B cell (primary cell): ENCODE results near the gene HSPA1A. TPM values are rescaled to one million over a fixed set of nuclear protein-coding genes. Genes with fewer than 3 reads are reported as not detected.

Experiments
- ATAC-seq: fragments of 200-7000 bp; cut with Tn5 transposase; one replicate; pipeline ENCODE4 v1.10.0; 2021; ENCODE audit warnings: low read depth, mild to moderate bottlenecking, moderate number of reproducible peaks, moderate library complexity
- CTCF ChIA-PET: fragments of 350-600 bp; sonication (Branson Sonifier 250); formaldehyde crosslinking; loops from one replicate; lab custom pipeline; 2021; ENCODE audit warnings: antibody characterized with exemption, inconsistent platforms; lab: Charles Lee
- POLR2A ChIA-PET: fragments of 350-600 bp; sonication (Branson Sonifier 250); formaldehyde crosslinking; loops from one replicate; lab custom pipeline; 2021; ENCODE audit warnings: antibody characterized with exemption; lab: Charles Lee
- DNase-seq: peaks from one replicate; pipeline ENCODE4 v3.0.0; 2013
- H2AFZ ChIP-seq: 2 replicates; pipeline ENCODE4 v1.6.1; 2012; ENCODE audit warnings: mild to moderate bottlenecking, low read depth, low read length; ENCODE audit not compliant: insufficient read depth, poor library complexity, severe bottlenecking
- H3K27ac ChIP-seq, 2 donors: 1 replicate in 1 of 2; 2 replicates in 1 of 2; pipeline ENCODE4 v1.5.1; 2012 to 2013; ENCODE audit warnings: low read length in 2 of 2, mild to moderate bottlenecking in 2 of 2, moderate library complexity in 1 of 2
- H3K27me3 ChIP-seq, 4 experiments: fragments of 200-600 bp in 1 of 4; sonication (generic) in 1 of 4; replicated peaks in 1 of 4; 1 replicate in 2 of 4; 2 replicates in 2 of 4; pipeline versions ENCODE4 v1.6.1 to v1.7.0; 2013 to 2016; ENCODE audit warnings: low read length in 3 of 4, mild to moderate bottlenecking in 2 of 4, mixed read lengths in 1 of 4, moderate library complexity in 1 of 4; ENCODE audit not compliant: insufficient read depth in 4 of 4, control insufficient read depth in 3 of 4; ENCODE audit errors: control extremely low read depth in 1 of 4
- H3K36me3 ChIP-seq, 2 experiments: replicated peaks in 1 of 2; 1 replicate in 1 of 2; 2 replicates in 1 of 2; pipeline versions ENCODE4 v1.6.1 to v1.7.1; 2013; ENCODE audit warnings: low read length in 1 of 2; ENCODE audit not compliant: insufficient read depth in 2 of 2, control insufficient read depth in 1 of 2; ENCODE audit errors: control extremely low read depth in 1 of 2, extremely low read depth in 1 of 2
- H3K4me1 ChIP-seq, 2 donors: fragments of 200-600 bp in 1 of 2; sonication (generic) in 1 of 2; 1 replicate in 1 of 2; 2 replicates in 1 of 2; pipeline versions ENCODE4 v1.5.1 to v1.6.1; 2013 to 2017; ENCODE audit warnings: low read length in 2 of 2; ENCODE audit not compliant: control insufficient read depth in 2 of 2, insufficient read depth in 2 of 2
- H3K4me2 ChIP-seq: replicated peaks from 2 replicates; pipeline ENCODE3; 2012; ENCODE audit warnings: mild to moderate bottlenecking, low read depth, low read length; ENCODE audit not compliant: poor library complexity, severe bottlenecking
- H3K4me3 ChIP-seq, 5 experiments: fragments of 200-600 bp in 1 of 5; sonication (generic) in 1 of 5; 1 replicate in 3 of 5; 2 replicates in 2 of 5; pipeline versions ENCODE4 v1.5.1 to v1.7.0; 2011 to 2016; ENCODE audit warnings: low read length in 4 of 5, mild to moderate bottlenecking in 4 of 5, low read depth in 2 of 5, control low read depth in 1 of 5, moderate library complexity in 1 of 5; ENCODE audit not compliant: insufficient read depth in 1 of 5; ENCODE audit errors: control extremely low read depth in 1 of 5, extremely low read depth in 1 of 5
- H3K79me2 ChIP-seq: fragments of 200-600 bp; sonication (generic); one replicate; pipeline ENCODE4 v1.6.0; 2016; ENCODE audit warnings: low read length; ENCODE audit not compliant: control insufficient read depth, insufficient read depth
- H3K9ac ChIP-seq: fragments of 200-600 bp; sonication (generic); 2 replicates; pipeline ENCODE4 v1.6.1; 2017; ENCODE audit warnings: mild to moderate bottlenecking, low read length, moderate library complexity
- H3K9me3 ChIP-seq, 3 donors: one replicate each; pipeline versions ENCODE4 v1.6.1 to v1.7.1; 2013; ENCODE audit warnings: low read length in 2 of 3; ENCODE audit not compliant: control insufficient read depth in 2 of 3, insufficient read depth in 1 of 3; ENCODE audit errors: control extremely low read depth in 1 of 3
- H4K20me1 ChIP-seq: 2 replicates; pipeline ENCODE4 v1.6.0; 2012; ENCODE audit warnings: mild to moderate bottlenecking, low read length; ENCODE audit not compliant: insufficient read depth, control insufficient read depth, poor library complexity, severe bottlenecking
- H3K27ac Mint-ChIP-seq: one replicate; pipeline ENCODE4 v1.8.0; 2021; ENCODE audit warnings: mixed read lengths
- H3K27me3 Mint-ChIP-seq: one replicate; pipeline ENCODE4 v1.8.0; 2021; ENCODE audit warnings: mixed read lengths
- H3K4me1 Mint-ChIP-seq: one replicate; pipeline ENCODE4 v1.8.0; 2021; ENCODE audit warnings: mixed read lengths
- H3K4me3 Mint-ChIP-seq: one replicate; pipeline ENCODE4 v1.8.0; 2021; ENCODE audit warnings: mixed read lengths
- H3K9me3 Mint-ChIP-seq: one replicate; pipeline ENCODE4 v1.8.0; 2022; ENCODE audit warnings: mixed read lengths; ENCODE audit not compliant: insufficient read depth
- EZH2 ChIP-seq: IDR thresholded peaks from 2 replicates; pipeline ENCODE4 v1.6.1; 2012; ENCODE audit warnings: borderline replicate concordance, low read depth, mild to moderate bottlenecking, moderate library complexity, low read length; ENCODE audit not compliant: insufficient read depth, poor library complexity, severe bottlenecking
- WGBS: methylation state at CpG from one replicate; pipeline ENCODE4 v1.1.5; 2013; ENCODE audit warnings: missing lambda C conversion rate; ENCODE audit not compliant: insufficient coverage; 5-methylcytosine and 5-hydroxymethylcytosine counted together
- intact Hi-C: fragments of 100-400 bp; cut with micrococcal nuclease; formaldehyde crosslinking; loops from one replicate; pipeline ENCODE4 v1.10.0; 2022
- polyA plus RNA-seq: library from polyadenylated mRNA; depleted of rRNA; stranded (reverse); fragments of >200 nt; gene quantifications from 2 replicates; pipeline ENCODE4 v1.2.3, GENCODE V29; 2012
- total RNA-seq, 2 donors: library from RNA; stranded (reverse); fragments of 120-200 nt in 1 of 2; gene quantifications; 1 replicate in 1 of 2; 2 replicates in 1 of 2; pipeline versions ENCODE4 v1.2.3 to v1.2.4, GENCODE V29; 2013 to 2022
- TF ChIP-seq, protein P1 (sequence below): fragments of 200-600 bp; IDR thresholded peaks from one replicate; pipeline ENCODE4 v1.8.0; 2022; ENCODE audit warnings: antibody characterized with exemption, mild to moderate bottlenecking

HSPA1A gene
- total and polyA plus RNA-seq, 2 donors (not counting 1 experiment from before 2014, with no cell fraction given) = 61.2 to 129 TPM

DNA sequence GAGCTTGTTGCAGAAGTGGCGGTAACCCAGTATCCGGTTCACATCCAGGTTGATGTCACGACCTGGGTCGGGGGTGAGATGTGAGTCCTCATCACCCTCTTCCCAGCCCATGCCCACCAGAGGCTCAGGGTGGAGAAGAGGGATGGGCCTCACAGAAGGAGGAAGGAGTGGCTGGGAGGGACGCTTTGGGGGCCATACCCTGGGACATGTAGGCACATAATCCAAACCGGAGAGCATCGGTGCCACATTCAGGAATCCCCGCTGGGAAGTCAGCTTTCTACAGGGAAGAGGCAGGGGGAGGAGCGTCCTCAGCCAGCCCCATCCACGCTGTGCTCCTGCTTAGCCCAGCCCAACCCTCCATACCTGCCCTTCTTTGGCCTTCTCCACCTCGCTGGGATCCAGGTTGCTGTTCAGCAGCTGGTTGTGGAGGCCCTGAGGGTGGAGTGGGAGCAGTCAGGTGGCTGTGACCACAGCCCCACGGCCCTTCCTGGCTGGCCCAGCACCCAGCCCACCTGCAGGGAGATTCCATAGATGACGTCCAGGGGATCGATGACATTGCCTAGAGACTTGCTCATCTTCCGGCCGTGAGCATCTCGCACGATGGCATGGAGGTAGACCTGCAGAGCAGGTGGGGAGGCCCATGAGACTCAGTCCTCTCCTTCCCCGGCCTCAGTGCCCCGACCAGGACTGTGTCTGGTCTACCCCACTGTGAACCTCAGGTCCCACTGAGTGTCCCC lies 34.7 kb upstream of the HSPA1A start:
- no peak overlapping the region for H3K27ac ChIP-seq
- H3K4me2 ChIP-seq = no peak overlapping the region
- Mint-ChIP-seq H3K27me3 (no peaks in the 10 kb centered on the region), H3K9me3 (no peaks in the 10 kb centered on the region), H3K4me1 (peaks cover 19% of the 10 kb centered on the region), H3K27ac (no peak overlapping the region), H3K4me3 (no peak overlapping the region)
- 90% methylated on average over 16 of the region's 20 CpGs for WGBS
- no peaks in the 10 kb centered on the region for H3K9me3 ChIP-seq
- ATAC-seq (no peak), DNase-seq (no peak)
- CTCF ChIA-PET = no interaction called here
- H3K4me1 ChIP-seq = peaks cover 15 to 21% of the 10 kb centered on the region in 2 donors
- intact Hi-C loops = no loop called here
- no peaks in the 10 kb centered on the region for H4K20me1 ChIP-seq
- peaks cover 0 to 70% of the 10 kb centered on the region in 2 experiments for H3K36me3 ChIP-seq
- H3K4me3 ChIP-seq = no peak overlapping the region
- no peak overlapping the region for H2AFZ ChIP-seq
- POLR2A ChIA-PET = interaction anchor here (1.0 kb wide), 1 partner anchor 49 kb away, joined by 9 read pairs; no protein-coding TSS in a partner anchor
- no peak overlapping the region for H3K9ac ChIP-seq
- H3K27me3 ChIP-seq = no peaks in the 10 kb centered on the region
- H3K79me2 ChIP-seq = peaks cover 18% of the 10 kb centered on the region
- TF ChIP-seq, protein P1, sequence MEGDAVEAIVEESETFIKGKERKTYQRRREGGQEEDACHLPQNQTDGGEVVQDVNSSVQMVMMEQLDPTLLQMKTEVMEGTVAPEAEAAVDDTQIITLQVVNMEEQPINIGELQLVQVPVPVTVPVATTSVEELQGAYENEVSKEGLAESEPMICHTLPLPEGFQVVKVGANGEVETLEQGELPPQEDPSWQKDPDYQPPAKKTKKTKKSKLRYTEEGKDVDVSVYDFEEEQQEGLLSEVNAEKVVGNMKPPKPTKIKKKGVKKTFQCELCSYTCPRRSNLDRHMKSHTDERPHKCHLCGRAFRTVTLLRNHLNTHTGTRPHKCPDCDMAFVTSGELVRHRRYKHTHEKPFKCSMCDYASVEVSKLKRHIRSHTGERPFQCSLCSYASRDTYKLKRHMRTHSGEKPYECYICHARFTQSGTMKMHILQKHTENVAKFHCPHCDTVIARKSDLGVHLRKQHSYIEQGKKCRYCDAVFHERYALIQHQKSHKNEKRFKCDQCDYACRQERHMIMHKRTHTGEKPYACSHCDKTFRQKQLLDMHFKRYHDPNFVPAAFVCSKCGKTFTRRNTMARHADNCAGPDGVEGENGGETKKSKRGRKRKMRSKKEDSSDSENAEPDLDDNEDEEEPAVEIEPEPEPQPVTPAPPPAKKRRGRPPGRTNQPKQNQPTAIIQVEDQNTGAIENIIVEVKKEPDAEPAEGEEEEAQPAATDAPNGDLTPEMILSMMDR = no peak
- no peak for TF ChIP-seq EZH2
